Thymus (tissue), 11 donors: ENCODE results near the gene EXOSC1. TPM values are rescaled to one million over a fixed set of nuclear protein-coding genes. Genes with fewer than 3 reads are reported as not detected.

Experiments used
- DNase-seq, 9 donors: peaks; one replicate each; pipeline ENCODE4 v3.0.0-alpha.2; 2013; ENCODE audit warnings: low spot score in 9 of 9, low read depth in 6 of 9, missing footprints in 1 of 9
- H3K27ac ChIP-seq, 2 donors: one replicate each; pipeline ENCODE4 v1.5.1; 2013; ENCODE audit warnings: control low read depth in 1 of 2, low read depth in 1 of 2, low read length in 1 of 2, mild to moderate bottlenecking in 1 of 2, moderate library complexity in 1 of 2
- H3K27me3 ChIP-seq, 2 donors: one replicate each; pipeline ENCODE4 v1.5.1; 2013; ENCODE audit warnings: low read length in 1 of 2; ENCODE audit not compliant: control insufficient read depth in 2 of 2, insufficient read depth in 1 of 2
- H3K36me3 ChIP-seq, 2 donors: one replicate each; pipeline ENCODE4 v1.5.1; 2013; ENCODE audit warnings: low read length in 1 of 2, mild to moderate bottlenecking in 1 of 2, moderate library complexity in 1 of 2; ENCODE audit not compliant: control insufficient read depth in 2 of 2, insufficient read depth in 2 of 2
- H3K4me1 ChIP-seq, 2 donors: one replicate each; pipeline ENCODE4 v1.5.1; 2013; ENCODE audit warnings: low read length in 2 of 2; ENCODE audit not compliant: control insufficient read depth in 2 of 2, insufficient read depth in 2 of 2
- H3K4me3 ChIP-seq, 2 donors: one replicate each; pipeline ENCODE4 v1.5.1; 2013; ENCODE audit warnings: low read length in 2 of 2, control low read depth in 1 of 2, mild to moderate bottlenecking in 1 of 2
- H3K9me3 ChIP-seq, 2 donors: one replicate each; pipeline ENCODE4 v1.5.1; 2013; ENCODE audit warnings: low read length in 1 of 2, mild to moderate bottlenecking in 1 of 2; ENCODE audit not compliant: control insufficient read depth in 2 of 2, insufficient read depth in 1 of 2
- WGBS: extraction: QIAGEN DNeasy Blood & Tissue Kit; methylation state at CpG from one replicate; pipeline ENCODE4 v1.1.7; 2013; 5-methylcytosine and 5-hydroxymethylcytosine counted together
- polyA plus RNA-seq: library from polyadenylated mRNA; stranded (reverse); fragments of 200-250 nt; gene quantifications from one replicate; pipeline ENCODE4 v1.2.3, GENCODE V29; 2013
- total RNA-seq: library from RNA; stranded (reverse); fragments of 120-200 nt; gene quantifications from one replicate; pipeline ENCODE4 v1.2.4, GENCODE V29; 2013
- donor health status: healthy.

EXOSC1 gene
- total and polyA plus RNA-seq, 2 donors: 53.0 to 60.1 TPM

GRCh38 chr10:97465982-97466381 is 20.2 kb upstream of the EXOSC1 start:
- H3K27ac ChIP-seq: no peak overlapping the region
- no peak overlapping the region for H3K4me3 ChIP-seq
- no peaks in the 10 kb centered on the region for H3K4me1 ChIP-seq
- peaks cover 85 to 92% of the 10 kb centered on the region in 2 donors for H3K36me3 ChIP-seq
- over 99% methylated on average over 7 of the region's 7 CpGs for WGBS
- no peaks in the 10 kb centered on the region for H3K27me3 ChIP-seq
- no peak for DNase-seq
- H3K9me3 ChIP-seq: no peaks in the 10 kb centered on the region

- Histone ChIP-seq H3K4me1 (no peaks in the 10 kb centered on the region), H3K9me3 (no peaks in the 10 kb centered on the region), H3K27ac (no peak overlapping the region), H3K4me3 (no peak overlapping the region), H3K27me3 (no peaks in the 10 kb centered on the region), H3K36me3 (peaks cover 86 to 93% of the 10 kb centered on the region in 2 donors)
- 88% methylated on average over 1 of the region's 1 CpG for WGBS
- DNase-seq: no peak
Observed at GRCh38 chr10:97464226-97464625, 18.4 kb upstream of the EXOSC1 start.

GRCh38 chr10:97463363-97464132 is 17.7 kb upstream of the EXOSC1 start:
- no peaks in the 10 kb centered on the region for H3K4me1 ChIP-seq
- H3K36me3 ChIP-seq: peaks cover 86 to 95% of the 10 kb centered on the region in 2 donors
- H3K27me3 ChIP-seq: no peaks in the 10 kb centered on the region
- H3K4me3 ChIP-seq: no peak overlapping the region
- DNase-seq: peak in 7 of 9 donors; percentile 18 to 59 (median 47)
- H3K9me3 ChIP-seq: no peaks in the 10 kb centered on the region
- no peak overlapping the region for H3K27ac ChIP-seq
- WGBS: 96% methylated on average over 4 of the region's 4 CpGs

- H3K9me3 ChIP-seq: no peaks in the 10 kb centered on the region
- H3K27ac ChIP-seq: no peak overlapping the region
- H3K27me3 ChIP-seq: no peaks in the 10 kb centered on the region
- WGBS: 97% methylated on average over 2 of the region's 2 CpGs
- no peak overlapping the region for H3K4me3 ChIP-seq
- no peak for DNase-seq
- H3K4me1 ChIP-seq: no peaks in the 10 kb centered on the region
- peaks cover 85 to 93% of the 10 kb centered on the region in 2 donors for H3K36me3 ChIP-seq
Observed at GRCh38 chr10:97462309-97462708, 16.5 kb upstream of the EXOSC1 start.

GRCh38 chr10:97459933-97460332 is 14.1 kb upstream of the EXOSC1 start:
- Histone ChIP-seq H3K36me3 (peaks cover 77 to 93% of the 10 kb centered on the region in 2 donors), H3K4me3 (no peak overlapping the region), H3K4me1 (no peaks in the 10 kb centered on the region), H3K9me3 (no peaks in the 10 kb centered on the region), H3K27me3 (no peaks in the 10 kb centered on the region), H3K27ac (no peak overlapping the region)
- WGBS: 82% methylated on average over 7 of the region's 7 CpGs
- DNase-seq: no peak

GRCh38 chr10:97459111-97459510 is 13.3 kb upstream of the EXOSC1 start:
- Histone ChIP-seq H3K4me3 (no peak overlapping the region), H3K36me3 (peaks cover 69 to 88% of the 10 kb centered on the region in 2 donors), H3K9me3 (no peaks in the 10 kb centered on the region), H3K27me3 (no peaks in the 10 kb centered on the region), H3K27ac (no peak overlapping the region), H3K4me1 (no peaks in the 10 kb centered on the region)
- WGBS: 96% methylated on average over 7 of the region's 7 CpGs
- DNase-seq: no peak

- Histone ChIP-seq H3K36me3 (peaks cover 70 to 81% of the 10 kb centered on the region in 2 donors), H3K27ac (no peak overlapping the region), H3K9me3 (no peaks in the 10 kb centered on the region), H3K27me3 (no peaks in the 10 kb centered on the region), H3K4me1 (no peaks in the 10 kb centered on the region), H3K4me3 (no peak overlapping the region)
- 93% methylated on average over 3 of the region's 3 CpGs for WGBS
- DNase-seq: no peak
Observed at GRCh38 chr10:97456686-97457065, 10.9 kb upstream of the EXOSC1 start.

GRCh38 chr10:97456034-97456685 is 10.4 kb upstream of the EXOSC1 start:
- no peak overlapping the region for H3K4me3 ChIP-seq
- DNase-seq: no peak
- no peak overlapping the region for H3K27ac ChIP-seq
- H3K36me3 ChIP-seq: peaks cover 69 to 79% of the 10 kb centered on the region in 2 donors
- no peaks in the 10 kb centered on the region for H3K27me3 ChIP-seq
- WGBS: 85% methylated on average over 5 of the region's 5 CpGs
- H3K4me1 ChIP-seq: no peaks in the 10 kb centered on the region
- H3K9me3 ChIP-seq: no peaks in the 10 kb centered on the region

- H3K9me3 ChIP-seq: no peaks in the 10 kb centered on the region
- peaks cover 54 to 70% of the 10 kb centered on the region in 2 donors for H3K36me3 ChIP-seq
- 88% methylated on average over 3 of the region's 3 CpGs for WGBS
- H3K4me1 ChIP-seq: no peaks in the 10 kb centered on the region
- no peak overlapping the region for H3K4me3 ChIP-seq
- peak overlapping the region in 1 of 2 donors; percentile 53 for H3K27ac ChIP-seq
- DNase-seq: no peak
- H3K27me3 ChIP-seq: no peaks in the 10 kb centered on the region
Observed at GRCh38 chr10:97454330-97455036, 8.7 kb upstream of the EXOSC1 start.
